Activated B cell treated with CpG ODN at 0.5 μM for 24 hours (primary cell): ENCODE data around the gene DKK3. TPM values are rescaled to one million over a fixed set of nuclear protein-coding genes. Genes with fewer than 3 reads are reported as not detected.

ENCODE experiments used
- ATAC-seq: fragments of 200-7000 bp; cut with Tn5 transposase; one replicate; pipeline ENCODE4 v1.10.0; 2021; ENCODE audit warnings: low read depth, mild to moderate bottlenecking, moderate library complexity
- CTCF ChIA-PET: fragments of 350-600 bp; sonication (Branson Sonifier 250); formaldehyde crosslinking; loops from one replicate; lab custom pipeline; 2021; ENCODE audit warnings: antibody characterized with exemption; lab: Charles Lee
- POLR2A ChIA-PET: fragments of 350-600 bp; sonication (Branson Sonifier 250); formaldehyde crosslinking; loops from one replicate; lab custom pipeline; 2021; ENCODE audit warnings: antibody characterized with exemption; lab: Charles Lee
- DNase-seq: peaks from one replicate; pipeline ENCODE4 v3.0.0; 2022
- H3K27ac Mint-ChIP-seq: one replicate; pipeline ENCODE4 v1.8.0; 2020; ENCODE audit warnings: mixed read lengths
- H3K27me3 Mint-ChIP-seq: one replicate; pipeline ENCODE4 v1.8.0; 2021; ENCODE audit warnings: mixed read lengths
- H3K36me3 Mint-ChIP-seq: one replicate; pipeline ENCODE4 v1.8.0; 2021; ENCODE audit warnings: low read depth, mixed read lengths
- H3K4me1 Mint-ChIP-seq: one replicate; pipeline ENCODE4 v1.8.0; 2021; ENCODE audit warnings: mixed read lengths
- H3K4me3 Mint-ChIP-seq: one replicate; pipeline ENCODE4 v1.8.0; 2020; ENCODE audit warnings: mild to moderate bottlenecking, mixed read lengths
- H3K9me3 Mint-ChIP-seq: one replicate; pipeline ENCODE4 v1.8.0; 2020; ENCODE audit warnings: mixed read lengths
- CTCF ChIP-seq: fragments of 200-600 bp; IDR thresholded peaks from one replicate; pipeline ENCODE4 v1.8.0; 2022; ENCODE audit warnings: antibody characterized with exemption, mild to moderate bottlenecking
- intact Hi-C: fragments of 100-400 bp; cut with micrococcal nuclease; formaldehyde crosslinking; loops from one replicate; pipeline ENCODE4 v1.15.1; 2024
- total RNA-seq: library from RNA; stranded (reverse); gene quantifications from 2 replicates; pipeline ENCODE4 v1.2.3, GENCODE V29; 2022

The DKK3 gene
- total RNA-seq, 1 donor from 2014 or later, result not detected

- intact Hi-C loops, result no loop called here
- Mint-ChIP-seq H3K9me3 (no peaks in the 10 kb centered on the region), H3K4me1 (no peaks in the 10 kb centered on the region), H3K27ac (no peak overlapping the region), H3K4me3 (no peak overlapping the region), H3K27me3 (no peaks in the 10 kb centered on the region), H3K36me3 (peaks cover 80% of the 10 kb centered on the region)
- ChIA-PET POLR2A (no interaction called here), CTCF (interaction anchor here (1.0 to 1.3 kb wide), 2 partner anchors 21 to 147 kb away, joined by 3 to 4 read pairs; no protein-coding TSS in a partner anchor)
- DNase-seq (no peak), ATAC-seq (no peak)
- TF ChIP-seq CTCF, result no peak
Measured at GRCh38 chr11:11946180-11946579, 62.2 kb downstream of the DKK3 start.

GRCh38 chr11:11944444-11944843, 64.0 kb downstream of the DKK3 start:
- peaks cover 77% of the 10 kb centered on the region for H3K36me3 Mint-ChIP-seq
- DNase-seq, result no peak
- intact Hi-C loops, result no loop called here
- H3K27me3 Mint-ChIP-seq, result no peaks in the 10 kb centered on the region
- H3K4me3 Mint-ChIP-seq, result no peak overlapping the region
- H3K27ac Mint-ChIP-seq, result no peak overlapping the region
- CTCF ChIA-PET, result interaction anchor here (1.0 kb wide), 1 partner anchor 145 kb away, joined by 3 read pairs; no protein-coding TSS in a partner anchor
- H3K9me3 Mint-ChIP-seq, result no peaks in the 10 kb centered on the region
- ATAC-seq, result no peak
- H3K4me1 Mint-ChIP-seq, result no peaks in the 10 kb centered on the region
- no peak for TF ChIP-seq CTCF
- POLR2A ChIA-PET, result no interaction called here

GRCh38 chr11:11942668-11943067, 65.8 kb downstream of the DKK3 start:
- no peaks in the 10 kb centered on the region for H3K9me3 Mint-ChIP-seq
- ChIA-PET CTCF (no interaction called here), POLR2A (no interaction called here)
- DNase-seq (no peak), ATAC-seq (no peak)
- H3K27me3 Mint-ChIP-seq, result no peaks in the 10 kb centered on the region
- peaks cover 79% of the 10 kb centered on the region for H3K36me3 Mint-ChIP-seq
- H3K4me3 Mint-ChIP-seq, result no peak overlapping the region
- no peaks in the 10 kb centered on the region for H3K4me1 Mint-ChIP-seq
- H3K27ac Mint-ChIP-seq, result no peak overlapping the region
- intact Hi-C loops, result no loop called here
- TF ChIP-seq CTCF, result no peak

GRCh38 chr11:11940551-11940950, 67.9 kb downstream of the DKK3 start:
- Mint-ChIP-seq H3K27me3 (no peaks in the 10 kb centered on the region), H3K4me3 (no peak overlapping the region), H3K27ac (no peak overlapping the region), H3K9me3 (no peaks in the 10 kb centered on the region), H3K36me3 (peaks cover 85% of the 10 kb centered on the region), H3K4me1 (no peaks in the 10 kb centered on the region)
- no peak for TF ChIP-seq CTCF
- CTCF ChIA-PET, result no interaction called here
- DNase-seq (no peak), ATAC-seq (no peak)
- POLR2A ChIA-PET, result no interaction called here
- intact Hi-C loops, result no loop called here

- intact Hi-C loops, result no loop called here
- POLR2A ChIA-PET, result no interaction called here
- H3K27ac Mint-ChIP-seq, result no peak overlapping the region
- no peaks in the 10 kb centered on the region for H3K9me3 Mint-ChIP-seq
- CTCF ChIA-PET, result no interaction called here
- H3K4me1 Mint-ChIP-seq, result no peaks in the 10 kb centered on the region
- DNase-seq, result no peak
- H3K4me3 Mint-ChIP-seq, result no peak overlapping the region
- peaks cover 85% of the 10 kb centered on the region for H3K36me3 Mint-ChIP-seq
- no peak for TF ChIP-seq CTCF
- H3K27me3 Mint-ChIP-seq, result no peaks in the 10 kb centered on the region
- ATAC-seq, result no peak
Measured at GRCh38 chr11:11937957-11938356, 70.5 kb downstream of the DKK3 start.
